Sigmoid colon (tissue), 4 donors: ENCODE data around the gene SDCCAG8.

Experiments used
- CTCF ChIP-seq, 4 experiments: fragments of 450-650 bp in 3 of 4; fragments of 200-600 bp in 1 of 4; IDR thresholded peaks; one replicate each; pipeline ENCODE4 v1.5.1; 2016 to 2019; ENCODE audit warnings: antibody characterized with exemption in 4 of 4, mild to moderate bottlenecking in 3 of 4, moderate library complexity in 2 of 4
- EP300 ChIP-seq, 4 donors: sonication (generic); formaldehyde crosslinking; IDR thresholded peaks; one replicate each; pipeline ENCODE4 v1.6.1; 2017; ENCODE audit warnings: antibody characterized with exemption in 4 of 4

GRCh38 chr1:243227622-243228021 lies 28.2 kb upstream of the SDCCAG8 start:
- TF ChIP-seq CTCF (IDR thresholded peaks at IDR 0.05) (no peak), EP300 (IDR thresholded peaks at IDR 0.05) (no peak)
